HepG2 (cell line): Measurements from ENCODE around the gene IZUMO4. TPM values are rescaled to one million over a fixed set of nuclear protein-coding genes. Genes with fewer than 3 reads are reported as not detected.

Experiments
- ATF2 ChIP-seq: sonication (generic); formaldehyde crosslinking; IDR thresholded peaks from 2 replicates; pipeline ENCODE4 v1.4.0; 2020; ENCODE audit warnings: missing genetic modification reagents
- HINFP ChIP-seq: sonication (generic); formaldehyde crosslinking; IDR thresholded peaks from 2 replicates; pipeline ENCODE4 v1.4.0; 2020; ENCODE audit warnings: low read depth, mild to moderate bottlenecking, missing genetic modification reagents
- KLF15 ChIP-seq: sonication (generic); formaldehyde crosslinking; IDR thresholded peaks from 2 replicates; pipeline ENCODE4 v1.8.1; 2023; ENCODE audit warnings: borderline replicate concordance, mild to moderate bottlenecking, inconsistent platforms, missing genetic modification reagents, mixed read lengths
- SOX5 ChIP-seq: IDR thresholded peaks from 2 replicates; pipeline ENCODE4 v1.6.1; 2016; ENCODE audit warnings: borderline replicate concordance
- SP2 ChIP-seq: sonication (generic); formaldehyde crosslinking; IDR thresholded peaks from 2 replicates; pipeline ENCODE4 v1.5.1; 2020; ENCODE audit warnings: mild to moderate bottlenecking, missing genetic modification reagents
- SRSF1 ChIP-seq: fragments of 200-400 bp; formaldehyde crosslinking; optimal IDR thresholded peaks from 2 replicates; pipeline ENCODE3; 2017; ENCODE audit warnings: mild to moderate bottlenecking, low read depth, low read length, moderate library complexity
- TIGD3 ChIP-seq: sonication (generic); formaldehyde crosslinking; IDR thresholded peaks from 2 replicates; pipeline ENCODE4 v1.5.1; 2020; ENCODE audit warnings: mild to moderate bottlenecking, missing genetic modification reagents, borderline replicate concordance
- ZBTB42 ChIP-seq: sonication (generic); formaldehyde crosslinking; IDR thresholded peaks from 2 replicates; pipeline ENCODE4 v1.5.0; 2020; ENCODE audit warnings: mild to moderate bottlenecking, missing genetic modification reagents
- ZNF33B ChIP-seq: sonication (generic); formaldehyde crosslinking; IDR thresholded peaks from 2 replicates; pipeline ENCODE4 v1.5.1; 2020; ENCODE audit warnings: mild to moderate bottlenecking, missing genetic modification reagents
- ZNF430 ChIP-seq: sonication (generic); formaldehyde crosslinking; IDR thresholded peaks from 2 replicates; pipeline ENCODE4 v1.9.0; 2021; ENCODE audit warnings: mild to moderate bottlenecking, missing genetic modification reagents
- ZNF496 ChIP-seq: sonication (generic); formaldehyde crosslinking; IDR thresholded peaks from 2 replicates; pipeline ENCODE4 v1.8.1; 2023; ENCODE audit warnings: mild to moderate bottlenecking, moderate library complexity, missing genetic modification reagents; ENCODE audit not compliant: insufficient replicate concordance
- ZNF770 ChIP-seq: sonication (generic); formaldehyde crosslinking; IDR thresholded peaks from 2 replicates; pipeline ENCODE4 v1.5.0; 2020; ENCODE audit warnings: mild to moderate bottlenecking, missing genetic modification reagents
- polyA plus RNA-seq, 8 experiments: library from polyadenylated mRNA; depleted of rRNA in 3 of 8; stranded (reverse) in 7 of 8; unstranded in 1 of 8; fragments of >200 nt; fragmentation: Illumina TruSeq in 4 of 8; extraction: Trizol in 4 of 8; gene quantifications; 2 replicates each; pipeline versions ENCODE4 v1.2.1 to v1.2.3, GENCODE V29; 2011 to 2016; ENCODE audit warnings: low read depth in 4 of 8, missing spikeins in 1 of 8, mixed read lengths in 1 of 8; ENCODE audit not compliant: insufficient read depth in 1 of 8
- total RNA-seq, 5 experiments: library from RNA; depleted of rRNA; stranded (reverse); fragments of >200 nt; fragmentation: Illumina TruSeq; extraction: Trizol; gene quantifications; 2 replicates each; pipeline ENCODE4 v1.2.3, GENCODE V29; 2016; ENCODE audit warnings: low read depth in 1 of 5
- TF ChIP-seq, protein P1 (sequence below): sonication (generic); formaldehyde crosslinking; IDR thresholded peaks from 2 replicates; pipeline ENCODE4 v1.4.0; 2020; ENCODE audit warnings: missing genetic modification reagents, borderline replicate concordance
- TF ChIP-seq, protein P2 (sequence below): sonication (generic); formaldehyde crosslinking; IDR thresholded peaks from 2 replicates; pipeline ENCODE4 v1.8.0; 2022; ENCODE audit warnings: missing genetic modification reagents, mild to moderate bottlenecking, inconsistent platforms, borderline replicate concordance

Gene IZUMO4
- total and polyA plus RNA-seq, 2 of the 13 experiments (the other 11 are each of a cell fraction or from before 2014, with no cell fraction given), result 0.77 to 3.9 TPM

DNA sequence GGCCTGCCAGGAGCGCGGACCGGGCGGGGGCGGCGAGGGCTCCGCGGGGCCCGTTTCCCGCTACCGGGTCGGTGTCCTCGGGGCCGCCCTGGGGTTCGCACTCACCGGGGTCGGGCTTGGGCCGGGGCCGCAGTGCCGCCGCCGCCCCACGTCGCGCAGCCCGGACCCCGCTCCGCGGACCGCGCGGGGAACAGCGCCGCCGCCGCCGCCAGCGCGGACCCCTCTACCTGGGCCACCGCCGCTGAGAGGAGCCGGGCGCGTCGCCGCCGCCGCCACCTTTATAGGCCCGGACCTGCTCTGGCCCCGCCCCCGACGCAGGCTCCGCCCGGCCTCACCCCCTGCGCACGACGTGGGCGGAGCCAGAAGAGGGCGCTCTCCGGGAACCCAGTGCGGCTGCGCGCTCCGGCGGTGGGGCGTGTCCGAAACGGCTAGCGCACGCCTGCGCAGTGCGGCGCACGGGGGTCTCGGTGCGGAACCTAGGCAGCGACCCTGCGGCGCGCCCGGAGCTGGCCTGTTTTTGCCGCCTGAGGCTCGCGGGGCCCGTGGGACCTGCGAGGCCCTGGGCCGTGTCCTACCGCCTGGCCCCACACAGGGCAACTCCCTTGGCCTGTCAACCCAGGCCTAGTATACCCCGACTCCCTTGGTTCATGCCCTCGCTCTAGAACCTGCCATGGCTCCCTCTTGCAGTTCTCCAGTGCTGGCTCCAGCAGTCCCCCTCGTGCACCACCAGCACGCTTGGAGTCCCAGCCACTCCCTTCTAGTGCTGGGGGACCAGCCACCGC lies 45.5 kb upstream of the IZUMO4 start, which contains the start of gene MKNK2 (continued):
- TF ChIP-seq, protein P1, sequence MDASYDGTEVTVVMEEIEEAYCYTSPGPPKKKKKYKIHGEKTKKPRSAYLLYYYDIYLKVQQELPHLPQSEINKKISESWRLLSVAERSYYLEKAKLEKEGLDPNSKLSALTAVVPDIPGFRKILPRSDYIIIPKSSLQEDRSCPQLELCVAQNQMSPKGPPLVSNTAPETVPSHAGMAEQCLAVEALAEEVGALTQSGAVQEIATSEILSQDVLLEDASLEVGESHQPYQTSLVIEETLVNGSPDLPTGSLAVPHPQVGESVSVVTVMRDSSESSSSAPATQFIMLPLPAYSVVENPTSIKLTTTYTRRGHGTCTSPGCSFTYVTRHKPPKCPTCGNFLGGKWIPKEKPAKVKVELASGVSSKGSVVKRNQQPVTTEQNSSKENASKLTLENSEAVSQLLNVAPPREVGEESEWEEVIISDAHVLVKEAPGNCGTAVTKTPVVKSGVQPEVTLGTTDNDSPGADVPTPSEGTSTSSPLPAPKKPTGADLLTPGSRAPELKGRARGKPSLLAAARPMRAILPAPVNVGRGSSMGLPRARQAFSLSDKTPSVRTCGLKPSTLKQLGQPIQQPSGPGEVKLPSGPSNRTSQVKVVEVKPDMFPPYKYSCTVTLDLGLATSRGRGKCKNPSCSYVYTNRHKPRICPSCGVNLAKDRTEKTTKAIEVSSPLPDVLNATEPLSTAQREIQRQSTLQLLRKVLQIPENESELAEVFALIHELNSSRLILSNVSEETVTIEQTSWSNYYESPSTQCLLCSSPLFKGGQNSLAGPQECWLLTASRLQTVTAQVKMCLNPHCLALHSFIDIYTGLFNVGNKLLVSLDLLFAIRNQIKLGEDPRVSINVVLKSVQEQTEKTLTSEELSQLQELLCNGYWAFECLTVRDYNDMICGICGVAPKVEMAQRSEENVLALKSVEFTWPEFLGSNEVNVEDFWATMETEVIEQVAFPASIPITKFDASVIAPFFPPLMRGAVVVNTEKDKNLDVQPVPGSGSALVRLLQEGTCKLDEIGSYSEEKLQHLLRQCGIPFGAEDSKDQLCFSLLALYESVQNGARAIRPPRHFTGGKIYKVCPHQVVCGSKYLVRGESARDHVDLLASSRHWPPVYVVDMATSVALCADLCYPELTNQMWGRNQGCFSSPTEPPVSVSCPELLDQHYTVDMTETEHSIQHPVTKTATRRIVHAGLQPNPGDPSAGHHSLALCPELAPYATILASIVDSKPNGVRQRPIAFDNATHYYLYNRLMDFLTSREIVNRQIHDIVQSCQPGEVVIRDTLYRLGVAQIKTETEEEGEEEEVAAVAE (CRISPR knock-in tag), result no peak; the same call in 1 of the 2 replicates
- TF ChIP-seq KLF15 (no peak), ZNF770 (no peak), ZNF430 (CRISPR knock-in tag) (no peak; the same call in none of the 2 replicates), ZBTB42 (CRISPR knock-in tag) (peak; percentile 93; the same call in 1 of the 2 replicates), SOX5 (no peak), ZNF496 (CRISPR knock-in tag) (no peak), TIGD3 (CRISPR knock-in tag) (no peak), ZNF33B (CRISPR knock-in tag) (no peak), ATF2 (CRISPR knock-in tag) (no peak), SP2 (CRISPR knock-in tag) (0 out of 2 replicates have a peak, but pooled peaks have one; percentile 23), SRSF1 (no peak), HINFP (CRISPR knock-in tag) (peak; percentile 100)
- TF ChIP-seq, protein P2, sequence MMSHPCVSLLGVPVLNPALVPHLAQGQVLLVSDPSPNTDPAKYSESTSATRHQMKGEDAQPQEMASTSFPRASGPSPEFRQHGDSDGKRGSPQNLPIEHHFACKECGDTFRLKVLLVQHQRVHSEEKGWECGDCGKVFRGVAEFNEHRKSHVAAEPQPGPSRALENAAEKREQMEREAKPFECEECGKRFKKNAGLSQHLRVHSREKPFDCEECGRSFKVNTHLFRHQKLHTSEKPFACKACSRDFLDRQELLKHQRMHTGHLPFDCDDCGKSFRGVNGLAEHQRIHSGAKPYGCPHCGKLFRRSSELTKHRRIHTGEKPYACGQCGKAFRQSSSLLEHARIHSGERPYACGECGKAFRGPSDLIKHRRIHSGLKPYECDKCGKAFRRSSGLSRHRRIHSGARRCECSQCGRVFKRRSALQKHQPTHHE (CRISPR knock-in tag), result 0 out of 2 replicates have a peak, but pooled peaks have one; percentile 90
